Sigmoid colon (tissue), 7 donors: ENCODE data around the gene ZSCAN21. TPM values are rescaled to one million over a fixed set of nuclear protein-coding genes. Genes with fewer than 3 reads are reported as not detected.

Experiments used
- DNase-seq: peaks from one replicate; pipeline ENCODE4 v3.0.0-alpha.2; 2019
- H3K27ac ChIP-seq, 4 donors: fragments of 200-600 bp; sonication (generic); one replicate each; pipeline ENCODE4 v1.5.1; 2016 to 2019; ENCODE audit warnings: mild to moderate bottlenecking in 1 of 4
- H3K27me3 ChIP-seq, 3 donors: fragments of 200-600 bp; sonication (generic); one replicate each; pipeline ENCODE4 v1.5.1; 2019; ENCODE audit warnings: mild to moderate bottlenecking in 1 of 3
- H3K36me3 ChIP-seq, 4 donors: fragments of 200-600 bp; sonication (generic); one replicate each; pipeline ENCODE4 v1.5.1; 2016 to 2019
- H3K4me1 ChIP-seq, 4 donors: fragments of 200-600 bp; sonication (generic); one replicate each; pipeline ENCODE4 v1.5.1; 2017 to 2019
- H3K4me3 ChIP-seq, 4 donors: fragments of 200-600 bp; sonication (generic); one replicate each; pipeline ENCODE4 v1.5.1; 2017 to 2019; ENCODE audit warnings: mild to moderate bottlenecking in 2 of 4, moderate library complexity in 1 of 4
- H3K9me3 ChIP-seq, 4 donors: fragments of 200-600 bp in 3 of 4; sonication (generic) in 3 of 4; one replicate each; pipeline versions ENCODE4 v1.5.1 to v1.6.1; 2013 to 2019
- CTCF ChIP-seq, 4 experiments: fragments of 450-650 bp in 3 of 4; fragments of 200-600 bp in 1 of 4; IDR thresholded peaks; one replicate each; pipeline ENCODE4 v1.5.1; 2016 to 2019; ENCODE audit warnings: antibody characterized with exemption in 4 of 4, mild to moderate bottlenecking in 3 of 4, moderate library complexity in 2 of 4
- EP300 ChIP-seq, 4 donors: sonication (generic); formaldehyde crosslinking; IDR thresholded peaks; one replicate each; pipeline ENCODE4 v1.6.1; 2017; ENCODE audit warnings: antibody characterized with exemption in 4 of 4
- POLR2A ChIP-seq, 2 donors: fragments of 450-650 bp; IDR thresholded peaks; one replicate each; pipeline ENCODE4 v1.6.1; 2016; ENCODE audit warnings: antibody characterized with exemption in 2 of 2, mild to moderate bottlenecking in 2 of 2, moderate library complexity in 2 of 2
- POLR2AphosphoS5 ChIP-seq, 4 donors: sonication (generic); formaldehyde crosslinking; IDR thresholded peaks; one replicate each; pipeline ENCODE4 v1.6.1; 2017; ENCODE audit warnings: antibody characterized with exemption in 4 of 4
- WGBS, 2 donors: extraction: QIAGEN DNeasy Blood & Tissue Kit; methylation state at CpG; one replicate each; pipeline ENCODE4 v1.1.7; 2013; 5-methylcytosine and 5-hydroxymethylcytosine counted together
- intact Hi-C: fragments of 100-400 bp; cut with DNase I; formaldehyde crosslinking; loops from one replicate; pipeline ENCODE4 v1.15.1; 2023
- polyA plus RNA-seq, 3 donors: library from polyadenylated mRNA; stranded (reverse); fragments of 200-250 nt; gene quantifications; one replicate each; pipeline ENCODE4 v1.2.3, GENCODE V29; 2013
- total RNA-seq, 4 donors: library from RNA; depleted of rRNA; stranded (reverse); fragments of >200 nt; gene quantifications; one replicate each; pipeline ENCODE4 v1.1.0, GENCODE V29; 2016
- donor health status: healthy with polysubstance abuse.
- donor health status: Bipolar disorder and iron deficiency.
- donor health status: healthy.

Gene ZSCAN21
- total and polyA plus RNA-seq, 7 donors, result 4.2 to 21.8 (median 14.7) TPM

GRCh38 chr7:100090527-100091410, 41.2 kb downstream of the ZSCAN21 start:
- H3K9me3 ChIP-seq, result no peaks in the 10 kb centered on the region
- no peak overlapping the region for H3K4me3 ChIP-seq
- 89 to 90% methylated on average over 14 of the region's 14 CpGs for WGBS, 2 donors
- peaks cover 0 to 52% (median 47%) of the 10 kb centered on the region in 4 donors for H3K4me1 ChIP-seq
- no peaks in the 10 kb centered on the region for H3K27me3 ChIP-seq
- intact Hi-C loops, result no loop called here
- no peak overlapping the region for H3K27ac ChIP-seq
- peaks cover 44 to 59% (median 50%) of the 10 kb centered on the region in 4 donors for H3K36me3 ChIP-seq
- DNase-seq, result no peak
- TF ChIP-seq CTCF (IDR thresholded peaks at IDR 0.05) (no peak), POLR2A (IDR thresholded peaks at IDR 0.05) (no peak), POLR2AphosphoS5 (IDR thresholded peaks at IDR 0.05) (no peak), EP300 (IDR thresholded peaks at IDR 0.05) (no peak)

- Histone ChIP-seq H3K4me3 (no peak overlapping the region), H3K4me1 (peaks cover 0 to 43% (median 39%) of the 10 kb centered on the region in 4 donors), H3K27ac (no peak overlapping the region), H3K36me3 (peaks cover 52 to 67% (median 59%) of the 10 kb centered on the region in 4 donors), H3K9me3 (no peaks in the 10 kb centered on the region), H3K27me3 (no peaks in the 10 kb centered on the region)
- no peak for DNase-seq
- WGBS, 2 donors, result 49 to 69% methylated on average over 19 of the region's 19 CpGs
- intact Hi-C loops, result no loop called here
- TF ChIP-seq EP300 (IDR thresholded peaks at IDR 0.05), result no peak
- no peak for TF ChIP-seq POLR2A (IDR thresholded peaks at IDR 0.05)
- no peak for TF ChIP-seq CTCF (IDR thresholded peaks at IDR 0.05)
- TF ChIP-seq POLR2AphosphoS5 (IDR thresholded peaks at IDR 0.05), result no peak
These were observed 42.0 kb downstream of the ZSCAN21 start for GRCh38 chr7:100091411-100092181.

- H3K4me3 ChIP-seq, result no peak overlapping the region
- no peaks in the 10 kb centered on the region for H3K27me3 ChIP-seq
- TF ChIP-seq POLR2A (IDR thresholded peaks at IDR 0.05), result no peak
- no peak for TF ChIP-seq POLR2AphosphoS5 (IDR thresholded peaks at IDR 0.05)
- TF ChIP-seq CTCF (IDR thresholded peaks at IDR 0.05), result no peak
- no peak for TF ChIP-seq EP300 (IDR thresholded peaks at IDR 0.05)
- H3K4me1 ChIP-seq, result peaks cover 0 to 32% (median 28%) of the 10 kb centered on the region in 4 donors
- peak overlapping the region in 3 of 4 donors; percentile 23 to 57 (median 26) for H3K27ac ChIP-seq
- H3K36me3 ChIP-seq, result peaks cover 63 to 82% (median 73%) of the 10 kb centered on the region in 4 donors
- DNase-seq, result no peak
- WGBS, 2 donors, result 62 to 72% methylated on average over 8 of the region's 8 CpGs
- intact Hi-C loops, result no loop called here
- H3K9me3 ChIP-seq, result no peaks in the 10 kb centered on the region
These were observed 43.5 kb downstream of the ZSCAN21 start for GRCh38 chr7:100093054-100093453.

GRCh38 chr7:100093498-100093897, 43.9 kb downstream of the ZSCAN21 start:
- Histone ChIP-seq H3K36me3 (peaks cover 67 to 86% (median 78%) of the 10 kb centered on the region in 4 donors), H3K27ac (peak overlapping the region in 3 of 4 donors; percentile 23 to 57 (median 26)), H3K4me3 (no peak overlapping the region), H3K4me1 (peaks cover 0 to 28% (median 26%) of the 10 kb centered on the region in 4 donors), H3K9me3 (no peaks in the 10 kb centered on the region), H3K27me3 (no peaks in the 10 kb centered on the region)
- DNase-seq, result peak; percentile 71
- TF ChIP-seq CTCF (IDR thresholded peaks at IDR 0.05) (no peak), POLR2AphosphoS5 (IDR thresholded peaks at IDR 0.05) (peak in 2 of 4 donors; percentile 27 to 37), EP300 (IDR thresholded peaks at IDR 0.05) (no peak), POLR2A (IDR thresholded peaks at IDR 0.05) (no peak)
- WGBS, 2 donors, result 70 to 77% methylated on average over 13 of the region's 13 CpGs
- intact Hi-C loops, result no loop called here
